NOMO-1 treated with dmso at 0.1 percent for 144 hours (cell line): ENCODE measurements around the gene RPL3.
"Not testable (repeated sequence)": the region's sequence is repeated elsewhere in the genome, so short reads cannot be mapped to it uniquely, and the experiment has no call there.

Experiments used
- DNase-seq: peaks from one replicate; lab custom pipeline; 2025; ENCODE audit not compliant: unreplicated experiment; lab: John Stamatoyannopoulos, UW

RPL3 gene

GRCh38 chr22:39319284-39320022 lies at the start of gene RPL3:
Gene RPL3 (minus strand): TSS chr22:39319623. CDS start chr22:39319597, 26 bp downstream.
- DNase-seq = peak; percentile 99

- no peak for DNase-seq
Measured at GRCh38 chr22:39369186-39369585, 49.8 kb upstream of the RPL3 start.

- peak; percentile 6 for DNase-seq
Measured at GRCh38 chr22:39368461-39368911, 49.1 kb upstream of the RPL3 start.

GRCh38 chr22:39367035-39367434 lies 47.6 kb upstream of the RPL3 start:
- DNase-seq = peak; percentile 5

- no peak for DNase-seq
Measured at GRCh38 chr22:39365492-39365780, 46.0 kb upstream of the RPL3 start.

- no peak for DNase-seq
Measured at GRCh38 chr22:39364714-39365491, 45.5 kb upstream of the RPL3 start.

- no peak for DNase-seq
Measured at GRCh38 chr22:39363751-39364515, 44.5 kb upstream of the RPL3 start.

GRCh38 chr22:39362932-39363331 lies 43.5 kb upstream of the RPL3 start:
- DNase-seq = no peak

GRCh38 chr22:39362271-39362670 lies 42.8 kb upstream of the RPL3 start:
- DNase-seq = no peak

- no peak for DNase-seq
Measured at GRCh38 chr22:39361496-39361895, 42.1 kb upstream of the RPL3 start.

GRCh38 chr22:39360674-39361413 lies 41.4 kb upstream of the RPL3 start:
- DNase-seq = no peak

GRCh38 chr22:39360242-39360641 lies 40.8 kb upstream of the RPL3 start:
- no peak for DNase-seq

- DNase-seq = no peak
Measured at GRCh38 chr22:39359659-39360195, 40.3 kb upstream of the RPL3 start.

GRCh38 chr22:39358197-39358596 lies 38.8 kb upstream of the RPL3 start:
- not testable (repeated sequence) for DNase-seq

GRCh38 chr22:39357110-39358108 lies 38.0 kb upstream of the RPL3 start:
- not testable (repeated sequence) for DNase-seq

GRCh38 chr22:39356464-39356863 lies 37.0 kb upstream of the RPL3 start:
- no peak for DNase-seq

- not testable (repeated sequence) for DNase-seq
Measured at GRCh38 chr22:39355805-39356204, 36.4 kb upstream of the RPL3 start.

GRCh38 chr22:39355080-39355479 lies 35.7 kb upstream of the RPL3 start:
- DNase-seq = no peak

- no peak for DNase-seq
Measured at GRCh38 chr22:39353346-39353745, 33.9 kb upstream of the RPL3 start.
